Right lobe of liver (tissue), 6 donors: Measurements from ENCODE around the gene ETFB. TPM values are rescaled to one million over a fixed set of nuclear protein-coding genes. Genes with fewer than 3 reads are reported as not detected.
A peak's percentile ranks its signal among the peaks of the same experiment; 100 is the strongest.

Source experiments
- ATAC-seq, 4 donors: fragments of 200-7000 bp; cut with Tn5 transposase; one replicate each; pipeline ENCODE4 v1.9.1; 2020; ENCODE audit warnings: mild to moderate bottlenecking in 4 of 4, moderate library complexity in 4 of 4
- DNase-seq, 3 donors: peaks; one replicate each; pipeline ENCODE4 v3.0.0-alpha.2; 2020
- H3K27ac ChIP-seq, 3 donors: fragments of 200-600 bp; one replicate each; pipeline ENCODE4 v1.8.0; 2022
- H3K27me3 ChIP-seq, 2 donors: fragments of 200-600 bp; one replicate each; pipeline ENCODE4 v1.8.0; 2022
- H3K36me3 ChIP-seq, 4 donors: fragments of 200-600 bp; sonication (generic) in 1 of 4; one replicate each; pipeline versions ENCODE4 v1.5.1 to v1.8.0; 2017 to 2022; ENCODE audit warnings: control low read depth in 1 of 4
- H3K4me1 ChIP-seq, 4 donors: fragments of 200-600 bp; sonication (generic) in 1 of 4; one replicate each; pipeline versions ENCODE4 v1.5.1 to v1.8.0; 2017 to 2022; ENCODE audit warnings: control low read depth in 1 of 4
- H3K4me3 ChIP-seq, 3 donors: fragments of 200-600 bp; one replicate each; pipeline ENCODE4 v1.8.0; 2022
- H3K9me3 ChIP-seq, 4 donors: fragments of 200-600 bp; sonication (generic) in 1 of 4; one replicate each; pipeline versions ENCODE4 v1.5.1 to v1.8.0; 2017 to 2022; ENCODE audit warnings: control low read depth in 1 of 4
- CTCF ChIP-seq, 4 donors: fragments of 200-600 bp in 3 of 4; fragments of 450-650 bp in 1 of 4; IDR thresholded peaks; one replicate each; pipeline versions ENCODE4 v1.5.1 to v1.8.0; 2016 to 2022; ENCODE audit warnings: antibody characterized with exemption in 4 of 4, mild to moderate bottlenecking in 2 of 4
- POLR2A ChIP-seq: fragments of 450-650 bp; IDR thresholded peaks from one replicate; pipeline ENCODE4 v1.6.1; 2017; ENCODE audit warnings: antibody characterized with exemption, mild to moderate bottlenecking
- WGBS: methylation state at CpG from one replicate; pipeline ENCODE4 v1.1.6; 2018; ENCODE audit warnings: low coverage, low lambda C conversion rate; ENCODE audit not compliant: insufficient coverage; ENCODE audit errors: missing lambda C conversion rate; 5-methylcytosine and 5-hydroxymethylcytosine counted together
- intact Hi-C, 2 donors: fragments of 100-400 bp; cut with DNase I; formaldehyde crosslinking; loops; one replicate each; pipeline versions ENCODE4 v1.11.2 to v1.14.1; 2022
- total RNA-seq, 6 experiments: library from RNA; depleted of rRNA in 2 of 6; stranded (reverse); fragments of >200 nt in 2 of 6; fragmentation: NEBNext Ultra II Directional in 3 of 6; extraction: Animal tissue kit (Norgen Biotek cat#: 25700) in 3 of 6; gene quantifications; one replicate each; pipeline versions ENCODE4 v1.1.0 to v1.2.4, GENCODE V29; 2016 to 2023
- donor health status: DM: no; HTN: yes; CAD: no.
- donor health status: DM: no; HTN: no; CAD: no.
- donor health status: DM: no; HTN: no; CAD: no.
- donor health status: DM: no; HTN: yes; CAD: no.
- donor health status: DM: no; HTN: yes; CAD: no.

ETFB gene
- total RNA-seq, 6 experiments from 2014 or later, result 210 to 439 (median 345) TPM

DNA sequence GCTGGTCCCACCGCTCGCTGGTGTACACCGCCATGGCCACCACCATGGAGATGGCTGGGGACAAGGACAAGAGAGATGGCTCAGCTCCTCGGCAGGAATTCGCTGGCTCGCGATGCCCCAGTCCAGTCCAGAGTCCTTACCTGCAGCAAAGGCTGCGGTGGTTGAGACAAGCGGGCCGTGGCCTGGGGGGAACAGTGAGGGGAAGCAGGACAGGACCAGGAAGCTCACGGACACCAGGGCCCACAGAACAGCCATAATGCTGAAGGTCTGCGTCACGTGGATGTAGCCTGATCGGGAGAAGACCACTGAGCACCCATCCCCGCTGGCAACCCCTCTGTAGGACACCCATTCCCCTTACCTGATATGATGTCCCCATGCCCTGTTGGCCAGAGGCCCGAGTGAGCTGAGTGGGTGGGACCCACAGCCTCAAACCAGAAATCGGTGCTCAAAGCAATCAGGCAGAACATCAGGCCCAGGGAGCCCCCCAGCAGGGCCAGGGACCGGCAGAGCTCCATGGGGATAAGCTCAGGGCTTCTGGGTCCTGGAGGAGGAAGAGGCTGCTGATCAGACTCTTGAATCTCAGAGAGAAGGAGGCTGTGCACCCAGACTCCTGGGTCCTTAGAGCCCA is 5.9 kb upstream of the ETFB start:
- WGBS, result 71% methylated on average over 6 of the region's 18 CpGs
- TF ChIP-seq POLR2A (no peak), CTCF (IDR thresholded peaks at IDR 0.05) (no peak)
- Histone ChIP-seq H3K4me3 (peak overlapping the region in 1 of 3 donors; percentile 21), H3K4me1 (peaks cover 0 to 4% (median 0%) of the 10 kb centered on the region in 4 donors), H3K36me3 (no peaks in the 10 kb centered on the region), H3K27ac (peak overlapping the region in 1 of 3 donors; percentile 8), H3K9me3 (no peaks in the 10 kb centered on the region), H3K27me3 (no peaks in the 10 kb centered on the region)
- no peak for ATAC-seq
- DNase-seq, result peak in 1 of 3 donors; percentile 46
- intact Hi-C loops, result no loop called here

DNA sequence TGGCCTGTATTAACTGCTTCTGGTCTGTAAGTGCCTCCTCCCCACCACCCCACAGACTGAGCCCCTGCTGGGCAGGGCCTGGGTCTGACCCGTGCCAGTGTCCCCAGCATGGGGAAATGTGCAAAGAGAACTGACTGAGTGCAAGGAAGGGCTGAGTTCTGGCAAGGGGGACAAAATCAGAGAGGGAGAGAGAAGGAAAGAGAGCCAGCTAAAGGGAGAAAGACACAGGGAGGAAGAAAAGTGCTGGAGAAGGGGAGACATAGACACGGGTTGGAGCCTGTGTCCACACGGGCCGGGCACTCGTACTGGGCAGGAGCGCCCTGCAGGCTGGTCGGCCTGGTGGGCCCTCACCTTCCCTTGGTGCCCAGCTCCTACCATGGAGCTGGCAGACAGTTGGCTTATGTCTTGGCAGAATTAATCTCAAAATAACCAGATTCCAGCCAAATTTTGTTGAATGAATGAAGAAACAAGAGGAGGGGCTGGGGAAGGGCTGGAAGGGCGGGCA is 5.0 kb upstream of the ETFB start:
- 68% methylated on average over 7 of the region's 8 CpGs for WGBS
- intact Hi-C loops, result no loop called here
- ATAC-seq, result no peak
- Histone ChIP-seq H3K4me1 (peaks cover 0 to 4% (median 0%) of the 10 kb centered on the region in 4 donors), H3K27ac (peak overlapping the region in 1 of 3 donors; percentile 8), H3K4me3 (no peak overlapping the region), H3K9me3 (no peaks in the 10 kb centered on the region), H3K27me3 (no peaks in the 10 kb centered on the region), H3K36me3 (no peaks in the 10 kb centered on the region)
- DNase-seq, result no peak
- TF ChIP-seq POLR2A (no peak), CTCF (IDR thresholded peaks at IDR 0.05) (no peak)

- no peak for TF ChIP-seq POLR2A
- no peak for TF ChIP-seq CTCF (IDR thresholded peaks at IDR 0.05)
- Histone ChIP-seq H3K27ac (no peak overlapping the region), H3K4me3 (no peak overlapping the region), H3K9me3 (no peaks in the 10 kb centered on the region), H3K27me3 (no peaks in the 10 kb centered on the region), H3K4me1 (peaks cover 0 to 4% (median 0%) of the 10 kb centered on the region in 4 donors), H3K36me3 (no peaks in the 10 kb centered on the region)
- no peak for DNase-seq
- intact Hi-C loops, result no loop called here
- 62% methylated on average over 2 of the region's 4 CpGs for WGBS
- no peak for ATAC-seq
Observed at GRCh38 chr19:51370230-51370629, 4.0 kb upstream of the ETFB start.

- H3K4me1 ChIP-seq, result peaks cover 0 to 19% (median 4%) of the 10 kb centered on the region in 4 donors
- 83% methylated on average over 9 of the region's 23 CpGs for WGBS
- no peak for DNase-seq
- no peaks in the 10 kb centered on the region for H3K27me3 ChIP-seq
- no peaks in the 10 kb centered on the region for H3K36me3 ChIP-seq
- H3K4me3 ChIP-seq, result peak within 1 kb of the TSS; percentile 77 to 92 (median 83)
- intact Hi-C loops, result no loop called here
- no peaks in the 10 kb centered on the region for H3K9me3 ChIP-seq
- ATAC-seq, result no peak
- no peak for TF ChIP-seq CTCF (IDR thresholded peaks at IDR 0.05)
- TF ChIP-seq POLR2A, result no peak
- H3K27ac ChIP-seq, result peak within 1 kb of the TSS in 2 of 3 donors; percentile 47 to 95
Observed at GRCh38 chr19:51368366-51369282, 2.4 kb upstream of the ETFB start, which contains the start of gene CLDND2. CLDND2 (minus strand) TSS chr19:51369003; CDS start chr19:51368577, 426 bp downstream.
